ENCODE data around the gene LIFR.

Gene LIFR

GRCh38 chr5:38453921-38454320, 102.5 kb downstream of the LIFR start:
- TF ChIP-seq, protein P1, sequence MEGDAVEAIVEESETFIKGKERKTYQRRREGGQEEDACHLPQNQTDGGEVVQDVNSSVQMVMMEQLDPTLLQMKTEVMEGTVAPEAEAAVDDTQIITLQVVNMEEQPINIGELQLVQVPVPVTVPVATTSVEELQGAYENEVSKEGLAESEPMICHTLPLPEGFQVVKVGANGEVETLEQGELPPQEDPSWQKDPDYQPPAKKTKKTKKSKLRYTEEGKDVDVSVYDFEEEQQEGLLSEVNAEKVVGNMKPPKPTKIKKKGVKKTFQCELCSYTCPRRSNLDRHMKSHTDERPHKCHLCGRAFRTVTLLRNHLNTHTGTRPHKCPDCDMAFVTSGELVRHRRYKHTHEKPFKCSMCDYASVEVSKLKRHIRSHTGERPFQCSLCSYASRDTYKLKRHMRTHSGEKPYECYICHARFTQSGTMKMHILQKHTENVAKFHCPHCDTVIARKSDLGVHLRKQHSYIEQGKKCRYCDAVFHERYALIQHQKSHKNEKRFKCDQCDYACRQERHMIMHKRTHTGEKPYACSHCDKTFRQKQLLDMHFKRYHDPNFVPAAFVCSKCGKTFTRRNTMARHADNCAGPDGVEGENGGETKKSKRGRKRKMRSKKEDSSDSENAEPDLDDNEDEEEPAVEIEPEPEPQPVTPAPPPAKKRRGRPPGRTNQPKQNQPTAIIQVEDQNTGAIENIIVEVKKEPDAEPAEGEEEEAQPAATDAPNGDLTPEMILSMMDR (IDR thresholded peaks at IDR 0.05; ENCODE audit: control extremely low read depth, extremely low read depth, low read depth, missing control alignments): no peak
- ChIA-PET CTCF (interaction anchor here (1.4 to 4.8 kb wide), 3 partner anchors 12 to 356 kb away, joined by 5 to 54 read pairs (median 7); no protein-coding TSS in a partner anchor), POLR2A (no interaction called here)
- DNase-seq (ENCODE audit: extremely low spot score): no peak

DNA sequence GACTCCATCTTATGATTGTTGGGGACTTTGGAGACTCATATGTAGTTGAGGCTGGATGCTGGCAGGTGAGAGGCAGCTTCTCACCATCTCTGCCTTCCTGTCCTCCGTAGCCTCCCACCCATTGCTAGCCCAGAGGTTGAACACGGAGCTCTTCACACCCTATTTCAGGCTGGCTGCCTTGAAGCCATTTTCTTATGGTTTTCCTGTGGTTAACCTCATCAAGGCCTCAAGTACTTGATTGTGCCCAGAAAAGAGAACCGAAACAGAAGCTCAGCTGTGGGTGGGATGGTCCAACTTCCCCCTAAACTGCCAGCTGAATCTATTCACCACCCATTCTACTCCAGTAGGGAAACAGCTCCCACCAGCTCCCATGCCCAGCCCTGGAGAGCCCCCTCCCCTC, 102.9 kb downstream of the LIFR start:
- peak; percentile 66 for DNase-seq (ENCODE audit: extremely low spot score)
- ChIA-PET CTCF (interaction anchor here (1.4 to 4.8 kb wide), 3 partner anchors 11 to 356 kb away, joined by 5 to 54 read pairs (median 7); no protein-coding TSS in a partner anchor), POLR2A (no interaction called here)
- TF ChIP-seq, protein P1 (IDR thresholded peaks at IDR 0.05; ENCODE audit: control extremely low read depth, extremely low read depth, low read depth, missing control alignments): no peak

DNA sequence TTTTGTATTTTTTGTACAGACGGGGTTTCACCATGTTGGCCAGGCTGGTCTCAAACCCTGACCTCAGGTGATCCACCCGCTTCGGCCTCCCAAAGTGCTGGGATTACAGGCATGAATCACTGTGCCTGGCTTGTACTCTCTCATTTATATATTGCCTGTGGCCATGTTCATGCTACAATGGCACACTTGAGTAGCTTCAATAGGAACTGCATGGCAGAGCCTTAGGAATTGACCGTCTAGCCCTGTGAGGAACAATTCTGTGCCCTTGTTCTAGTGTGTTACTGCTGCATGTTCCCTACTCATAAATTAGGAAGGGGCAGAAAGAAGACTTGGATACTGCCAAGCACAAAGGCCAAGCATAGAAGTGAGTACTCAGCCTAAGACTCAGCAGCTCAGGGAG, 104.2 kb downstream of the LIFR start:
- ChIA-PET CTCF (interaction anchor here (0.7 to 4.8 kb wide), 5 partner anchors 10 to 358 kb away, joined by 3 to 54 read pairs (median 3); no protein-coding TSS in a partner anchor), POLR2A (no interaction called here)
- no peak for DNase-seq (ENCODE audit: extremely low spot score)
- TF ChIP-seq, protein P1 (IDR thresholded peaks at IDR 0.05; ENCODE audit: control extremely low read depth, extremely low read depth, low read depth, missing control alignments): no peak

DNA sequence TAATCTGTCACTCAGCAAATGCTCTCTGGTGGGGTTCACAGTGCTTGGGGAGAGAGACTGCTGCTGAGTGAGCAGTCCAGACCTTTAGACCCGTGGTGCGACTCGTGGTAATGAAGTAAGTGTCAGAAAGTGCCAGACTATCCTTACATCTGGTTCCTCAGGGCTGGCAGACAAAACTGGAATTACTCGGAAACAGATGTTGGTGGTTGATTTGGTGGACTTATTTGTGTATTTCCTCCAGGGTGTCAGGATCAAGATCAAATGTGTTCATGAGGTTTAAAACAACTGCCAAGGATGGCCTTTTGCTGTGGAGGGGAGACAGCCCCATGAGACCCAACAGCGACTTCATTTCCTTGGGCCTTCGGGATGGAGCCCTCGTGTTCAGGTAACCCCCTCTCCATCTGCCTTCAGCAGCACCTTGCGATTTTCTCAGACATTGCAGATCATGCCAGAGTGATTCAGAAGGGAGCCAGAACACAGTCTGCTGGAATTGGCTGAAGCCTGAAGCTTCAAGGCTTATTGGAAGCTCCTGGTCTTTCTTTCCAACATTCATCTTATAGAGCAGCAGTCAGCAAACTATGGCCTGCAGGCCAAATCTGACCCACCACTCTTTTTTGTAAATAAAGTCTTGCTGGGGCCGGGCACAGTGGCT, 105.2 kb downstream of the LIFR start:
- no peak for DNase-seq (ENCODE audit: extremely low spot score)
- TF ChIP-seq, protein P1 (IDR thresholded peaks at IDR 0.05; ENCODE audit: control extremely low read depth, extremely low read depth, low read depth, missing control alignments): no peak
- POLR2A ChIA-PET: no interaction called here
- CTCF ChIA-PET: interaction anchor here (0.6 to 4.8 kb wide), 4 partner anchors 9 to 359 kb away, joined by 3 to 54 read pairs (median 3); no protein-coding TSS in a partner anchor

DNA sequence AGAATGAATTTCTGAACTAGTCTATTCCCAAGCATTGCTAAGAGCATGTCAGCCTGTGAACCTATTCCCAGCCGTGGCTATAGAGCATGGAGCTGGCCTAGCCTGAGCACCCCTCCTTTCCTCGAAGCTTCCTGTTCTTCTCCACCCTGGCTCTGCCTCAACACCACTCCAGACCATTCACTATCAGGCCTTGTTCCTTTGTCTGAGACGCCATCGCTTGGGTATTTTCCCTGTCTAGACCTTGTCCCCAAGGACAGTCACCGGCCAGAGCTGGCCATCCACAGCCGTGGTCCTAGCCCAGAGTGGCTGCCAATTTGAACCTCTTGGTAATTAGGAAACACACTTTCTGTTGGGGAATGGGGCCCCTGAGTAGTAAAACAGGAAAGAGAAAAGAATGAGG, 105.8 kb downstream of the LIFR start:
- ChIA-PET CTCF (interaction anchor here (1.4 to 4.8 kb wide), 2 partner anchors 9 to 20 kb away, joined by 3 to 54 read pairs; no protein-coding TSS in a partner anchor), POLR2A (no interaction called here)
- TF ChIP-seq, protein P1 (IDR thresholded peaks at IDR 0.05; ENCODE audit: control extremely low read depth, extremely low read depth, low read depth, missing control alignments): no peak
- DNase-seq (ENCODE audit: extremely low spot score): no peak

DNA sequence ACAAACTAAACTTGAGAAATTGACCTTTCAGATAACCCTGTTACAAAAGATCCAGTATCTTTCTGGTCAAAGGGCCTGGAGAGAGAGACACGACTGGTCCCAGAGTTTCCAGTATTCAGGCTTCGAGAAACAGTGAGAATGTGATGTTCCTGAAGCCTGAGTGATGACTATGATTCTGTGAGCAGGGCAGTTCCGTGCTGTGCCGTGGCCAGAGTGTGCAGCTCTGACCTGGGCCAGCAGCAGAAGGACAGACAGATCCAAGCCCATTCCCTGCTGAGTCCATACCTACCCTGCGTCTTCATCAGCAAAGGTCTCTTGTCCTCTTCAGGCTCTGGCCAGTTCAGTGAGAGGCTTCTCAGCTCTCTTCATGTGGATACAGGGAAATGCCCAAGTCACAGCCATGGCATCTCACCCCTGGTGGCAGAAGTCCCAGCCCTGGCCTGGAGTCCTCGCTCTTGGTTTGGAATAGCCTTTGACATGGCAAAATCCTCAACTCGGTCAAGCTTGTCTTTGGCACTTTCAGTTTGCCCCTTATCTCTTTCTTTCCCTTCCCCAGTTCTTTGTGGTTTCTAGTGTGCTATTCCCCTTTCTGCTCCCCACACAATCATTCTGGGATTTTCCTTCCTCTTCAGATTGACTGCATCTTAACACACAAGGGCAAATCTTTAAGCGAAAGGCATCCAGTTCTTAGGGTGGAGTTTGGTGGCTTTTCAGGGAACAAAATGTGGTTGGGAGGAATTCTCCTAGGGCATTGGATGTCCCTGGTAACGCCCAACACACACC, 107.7 kb downstream of the LIFR start:
- no peak for DNase-seq (ENCODE audit: extremely low spot score)
- CTCF ChIA-PET: interaction anchor here (0.6 to 2.2 kb wide), 2 partner anchors 206 to 473 kb away, joined by 3 to 6 read pairs; no protein-coding TSS in a partner anchor
- TF ChIP-seq, protein P1 (IDR thresholded peaks at IDR 0.05; ENCODE audit: control extremely low read depth, extremely low read depth, low read depth, missing control alignments): no peak
- POLR2A ChIA-PET: no interaction called here

Data from GM10248 (cell line).